Colonic mucosa (tissue), 4 donors: ENCODE data around the gene EEF1AKMT2. TPM values are rescaled to one million over a fixed set of nuclear protein-coding genes. Genes with fewer than 3 reads are reported as not detected.

Source experiments
- DNase-seq: peaks from one replicate; pipeline ENCODE4 v3.0.0-alpha.2; 2020
- H3K27ac ChIP-seq: fragments of 200-600 bp; one replicate; pipeline ENCODE4 v1.8.0; 2021
- H3K27me3 ChIP-seq: fragments of 200-600 bp; one replicate; pipeline ENCODE4 v1.8.0; 2021
- H3K36me3 ChIP-seq: fragments of 200-600 bp; one replicate; pipeline ENCODE4 v1.8.0; 2021
- H3K4me1 ChIP-seq: fragments of 200-600 bp; one replicate; pipeline ENCODE4 v1.8.0; 2021; ENCODE audit warnings: mild to moderate bottlenecking
- H3K4me3 ChIP-seq: fragments of 200-600 bp; one replicate; pipeline ENCODE4 v1.8.0; 2021
- H3K9ac ChIP-seq, 2 donors: one replicate each; pipeline ENCODE4 v1.7.0; 2013; ENCODE audit warnings: control low read depth in 2 of 2, low read depth in 2 of 2, low read length in 2 of 2
- H3K9me3 ChIP-seq: fragments of 200-600 bp; one replicate; pipeline ENCODE4 v1.8.0; 2021
- intact Hi-C: fragments of 100-400 bp; cut with DNase I; formaldehyde crosslinking; loops from one replicate; pipeline ENCODE4 v1.14.1; 2022
- total RNA-seq, 2 donors: library from RNA; stranded (reverse); fragmentation: NEBNext Ultra II Directional in 1 of 2; extraction: Animal tissue kit (Norgen Biotek cat#: 25700) in 1 of 2; gene quantifications; one replicate each; pipeline ENCODE4 v1.2.1, GENCODE V29; 2021
- TF ChIP-seq, protein P1 (sequence below): fragments of 200-600 bp; IDR thresholded peaks from one replicate; pipeline ENCODE4 v1.8.0; 2022; ENCODE audit warnings: antibody characterized with exemption, mild to moderate bottlenecking
- donor health status: healthy.
- donor health status: DM: no; HTN: no; CAD: no.
- donor health status: DM: no; HTN: no; CAD: no.

Gene EEF1AKMT2
- total RNA-seq, 2 donors from 2014 or later = 14.7 to 16.5 TPM

DNA sequence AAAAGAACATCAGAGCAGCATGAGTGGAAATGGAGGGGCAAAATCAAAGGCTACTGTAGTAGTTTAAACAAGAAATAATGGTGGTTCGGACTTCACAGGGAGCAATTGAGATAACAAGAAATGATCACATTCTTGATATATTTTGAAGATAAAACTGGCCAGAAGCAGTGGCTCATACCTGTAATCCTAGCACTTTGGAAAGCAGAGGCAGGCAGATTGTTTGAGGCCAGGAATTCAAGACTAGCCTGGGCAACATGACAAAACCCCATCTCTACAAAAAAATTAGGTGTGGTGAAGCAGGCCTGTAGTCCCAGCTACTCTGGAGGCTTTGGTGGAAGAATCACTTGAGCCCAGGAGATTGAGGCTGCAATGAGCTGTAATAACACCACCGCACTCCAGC lies 22.9 kb downstream of the EEF1AKMT2 start:
- Histone ChIP-seq H3K4me3 (no peak overlapping the region), H3K9me3 (no peaks in the 10 kb centered on the region), H3K27me3 (no peaks in the 10 kb centered on the region), H3K36me3 (no peaks in the 10 kb centered on the region), H3K9ac (no peak overlapping the region), H3K27ac (no peak overlapping the region), H3K4me1 (no peaks in the 10 kb centered on the region)
- intact Hi-C loops = no loop called here
- no peak for DNase-seq
- TF ChIP-seq, protein P1, sequence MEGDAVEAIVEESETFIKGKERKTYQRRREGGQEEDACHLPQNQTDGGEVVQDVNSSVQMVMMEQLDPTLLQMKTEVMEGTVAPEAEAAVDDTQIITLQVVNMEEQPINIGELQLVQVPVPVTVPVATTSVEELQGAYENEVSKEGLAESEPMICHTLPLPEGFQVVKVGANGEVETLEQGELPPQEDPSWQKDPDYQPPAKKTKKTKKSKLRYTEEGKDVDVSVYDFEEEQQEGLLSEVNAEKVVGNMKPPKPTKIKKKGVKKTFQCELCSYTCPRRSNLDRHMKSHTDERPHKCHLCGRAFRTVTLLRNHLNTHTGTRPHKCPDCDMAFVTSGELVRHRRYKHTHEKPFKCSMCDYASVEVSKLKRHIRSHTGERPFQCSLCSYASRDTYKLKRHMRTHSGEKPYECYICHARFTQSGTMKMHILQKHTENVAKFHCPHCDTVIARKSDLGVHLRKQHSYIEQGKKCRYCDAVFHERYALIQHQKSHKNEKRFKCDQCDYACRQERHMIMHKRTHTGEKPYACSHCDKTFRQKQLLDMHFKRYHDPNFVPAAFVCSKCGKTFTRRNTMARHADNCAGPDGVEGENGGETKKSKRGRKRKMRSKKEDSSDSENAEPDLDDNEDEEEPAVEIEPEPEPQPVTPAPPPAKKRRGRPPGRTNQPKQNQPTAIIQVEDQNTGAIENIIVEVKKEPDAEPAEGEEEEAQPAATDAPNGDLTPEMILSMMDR = no peak

DNA sequence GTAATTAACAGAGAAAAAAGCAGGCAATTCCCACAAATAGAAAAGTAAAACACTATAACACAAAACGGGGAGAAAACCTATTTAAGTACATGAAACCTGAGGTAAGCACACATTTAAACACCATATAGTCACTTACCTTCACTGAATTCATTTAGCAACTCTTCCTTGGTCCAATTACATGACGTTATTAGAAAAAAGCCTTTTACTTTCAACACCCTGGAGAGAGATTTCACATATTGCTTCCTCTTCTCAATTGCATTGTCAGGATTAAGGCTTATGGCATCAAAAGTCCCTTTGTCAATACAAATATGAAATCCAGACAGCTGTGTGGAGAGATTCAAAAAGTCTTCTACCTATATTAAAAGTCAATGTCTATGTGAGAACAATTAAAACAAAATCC lies 26.4 kb downstream of the EEF1AKMT2 start:
- DNase-seq = no peak
- Histone ChIP-seq H3K36me3 (no peaks in the 10 kb centered on the region), H3K4me3 (no peak overlapping the region), H3K27me3 (no peaks in the 10 kb centered on the region), H3K9ac (no peak overlapping the region), H3K9me3 (no peaks in the 10 kb centered on the region), H3K4me1 (no peaks in the 10 kb centered on the region), H3K27ac (no peak overlapping the region)
- intact Hi-C loops = no loop called here
- TF ChIP-seq, protein P1 = no peak

DNA sequence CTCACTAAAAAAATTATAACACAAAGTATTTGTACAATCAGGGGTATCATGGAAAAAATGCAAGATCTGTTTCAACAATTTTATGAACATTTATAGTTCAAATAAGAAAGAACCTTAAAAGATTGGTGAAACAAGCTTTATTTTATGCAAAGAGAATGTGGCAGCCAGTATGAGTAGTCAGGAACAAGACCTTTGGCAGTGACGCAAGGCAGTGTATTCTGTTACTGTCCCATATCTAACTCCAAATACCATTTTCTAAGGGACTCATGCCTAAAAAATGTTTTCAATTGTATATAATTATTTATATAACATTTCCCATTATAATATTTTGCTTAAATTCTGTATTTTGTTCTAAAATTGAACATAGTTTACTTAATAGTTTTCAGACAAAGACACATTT lies 28.4 kb downstream of the EEF1AKMT2 start:
- no peaks in the 10 kb centered on the region for H3K27me3 ChIP-seq
- H3K4me3 ChIP-seq = no peak overlapping the region
- no peaks in the 10 kb centered on the region for H3K36me3 ChIP-seq
- no peaks in the 10 kb centered on the region for H3K4me1 ChIP-seq
- H3K9ac ChIP-seq = no peak overlapping the region
- TF ChIP-seq, protein P1 = no peak
- DNase-seq = no peak
- no peak overlapping the region for H3K27ac ChIP-seq
- intact Hi-C loops = no loop called here
- no peaks in the 10 kb centered on the region for H3K9me3 ChIP-seq

DNA sequence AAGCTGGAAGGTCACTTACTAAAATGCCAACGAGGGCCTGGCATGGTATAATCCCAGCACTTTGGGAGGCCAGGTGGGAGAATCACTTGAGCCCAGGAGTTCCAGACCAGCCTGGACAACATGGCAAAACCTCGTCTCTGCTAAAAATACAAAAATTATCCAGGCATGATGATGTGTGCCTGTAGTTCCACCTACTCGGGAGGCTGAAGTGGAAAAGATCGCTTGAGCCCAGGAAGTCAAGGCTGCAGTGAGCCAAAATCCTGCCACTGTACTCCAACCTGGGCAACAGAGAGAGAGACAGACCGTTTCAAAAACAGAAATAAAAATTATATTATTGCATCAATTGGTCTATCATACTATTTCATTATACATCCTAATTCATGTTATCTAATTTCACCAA lies 29.4 kb downstream of the EEF1AKMT2 start:
- H3K9ac ChIP-seq = no peak overlapping the region
- no peak for DNase-seq
- H3K27me3 ChIP-seq = no peaks in the 10 kb centered on the region
- intact Hi-C loops = no loop called here
- TF ChIP-seq, protein P1 = no peak
- H3K36me3 ChIP-seq = no peaks in the 10 kb centered on the region
- no peaks in the 10 kb centered on the region for H3K9me3 ChIP-seq
- H3K4me3 ChIP-seq = no peak overlapping the region
- H3K4me1 ChIP-seq = no peaks in the 10 kb centered on the region
- H3K27ac ChIP-seq = no peak overlapping the region

DNA sequence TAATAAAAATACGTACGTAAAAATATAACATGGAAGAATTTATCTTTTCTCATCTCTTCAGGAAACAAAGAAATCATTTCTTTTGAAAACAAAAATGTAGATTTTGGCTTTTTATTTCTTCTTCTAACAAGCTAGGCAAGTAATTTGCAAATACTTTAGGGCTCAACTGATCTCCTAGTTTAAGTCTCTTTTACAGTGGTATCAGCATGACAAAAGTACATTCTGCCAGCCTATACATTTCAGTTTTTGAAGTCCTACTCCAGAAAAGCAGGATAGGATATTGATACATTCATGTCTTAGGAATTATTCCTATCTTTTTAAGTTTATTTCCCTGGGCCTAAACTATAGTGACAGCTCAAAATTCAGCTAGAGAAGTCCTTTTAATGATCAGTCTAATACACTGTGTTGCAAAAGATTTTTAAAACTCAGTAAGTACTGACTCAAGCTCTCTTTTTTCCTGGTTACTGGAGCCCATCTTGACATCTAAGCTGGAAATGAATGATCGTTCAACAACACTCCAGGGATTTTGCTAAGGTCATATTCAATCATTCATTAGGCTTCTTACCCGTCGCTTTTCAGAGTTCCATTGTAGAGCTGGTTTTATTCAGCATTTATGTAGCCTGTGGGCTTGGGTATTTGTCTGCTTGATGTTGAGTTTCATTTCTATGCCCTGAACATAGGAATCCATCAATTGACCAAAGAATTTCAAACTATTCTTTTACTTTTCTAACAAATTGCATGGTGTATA lies 35.4 kb downstream of the EEF1AKMT2 start:
- Histone ChIP-seq H3K36me3 (no peaks in the 10 kb centered on the region), H3K4me1 (no peaks in the 10 kb centered on the region), H3K9ac (no peak overlapping the region), H3K9me3 (no peaks in the 10 kb centered on the region), H3K27me3 (no peaks in the 10 kb centered on the region), H3K27ac (no peak overlapping the region), H3K4me3 (no peak overlapping the region)
- no peak for DNase-seq
- intact Hi-C loops = no loop called here
- TF ChIP-seq, protein P1 = no peak
